SK-N-SH (cell line): ENCODE data around the gene TCF19. TPM values are rescaled to one million over a fixed set of nuclear protein-coding genes. Genes with fewer than 3 reads are reported as not detected.
A peak's percentile ranks its signal among the peaks of the same experiment; 100 is the strongest.

Source experiments
- CTCF ChIA-PET: fragments of 300-600, 350-600 bp; formaldehyde crosslinking; extraction: SDS; loops from one replicate; lab custom pipeline; 2021; lab: Yijun Ruan, JAX
- POLR2A ChIA-PET: fragments of 350-600 bp; sonication (Branson Sonifier 250); formaldehyde crosslinking; extraction: SDS; loops from one replicate; lab custom pipeline; 2020; ENCODE audit warnings: antibody characterized with exemption, inconsistent platforms; lab: Yijun Ruan, JAX
- DNase-seq: peaks from one replicate; pipeline ENCODE4 v3.0.0; 2012
- H2AFZ ChIP-seq: fragments of 200-600 bp; sonication (generic); 2 replicates; pipeline ENCODE4 v1.8.1; 2016; ENCODE audit warnings: antibody characterized with exemption, mild to moderate bottlenecking, low read depth
- H3F3A ChIP-seq: fragments of 200-600 bp; sonication (generic); replicated peaks from 2 replicates; pipeline ENCODE3; 2016; ENCODE audit warnings: antibody characterized with exemption, mild to moderate bottlenecking; ENCODE audit not compliant: insufficient read depth
- H3K27ac ChIP-seq, 2 experiments: fragments of 200-500 bp in 1 of 2; fragments of 200-600 bp in 1 of 2; sonication (Bioruptor generic) in 1 of 2; sonication (generic), shearing (Covaris generic) in 1 of 2; 2 replicates each; pipeline versions ENCODE4 v1.5.1 to v1.6.1; 2014 to 2016; ENCODE audit warnings: low read depth in 2 of 2, inconsistent platforms in 1 of 2, low read length in 1 of 2, mild to moderate bottlenecking in 1 of 2, mixed read lengths in 1 of 2
- H3K27me3 ChIP-seq: fragments of 200-600 bp; sonication (generic), shearing (Covaris generic); 2 replicates; pipeline ENCODE4 v1.6.1; 2016; ENCODE audit warnings: mixed run types; ENCODE audit not compliant: insufficient read depth
- H3K36me3 ChIP-seq, 2 experiments: fragments of 200-500 bp in 1 of 2; fragments of 200-600 bp in 1 of 2; sonication (Bioruptor generic) in 1 of 2; sonication (generic) in 1 of 2; replicated peaks in 1 of 2; 2 replicates each; pipeline versions ENCODE3 to v1.5.1; 2014 to 2016; ENCODE audit warnings: low read length in 1 of 2, mild to moderate bottlenecking in 1 of 2; ENCODE audit not compliant: insufficient read depth in 2 of 2, control insufficient read depth in 1 of 2
- H3K4me1 ChIP-seq, 2 experiments: fragments of 200-500 bp in 1 of 2; fragments of 200-600 bp in 1 of 2; sonication (Bioruptor generic) in 1 of 2; sonication (generic), shearing (Covaris generic) in 1 of 2; 2 replicates each; pipeline versions ENCODE4 v1.5.1 to v1.6.1; 2014 to 2016; ENCODE audit warnings: low read depth in 1 of 2, low read length in 1 of 2, mixed run types in 1 of 2; ENCODE audit not compliant: insufficient read depth in 2 of 2, control insufficient read depth in 1 of 2
- H3K4me2 ChIP-seq: fragments of 200-600 bp; sonication (generic), shearing (Covaris generic); 2 replicates; pipeline ENCODE4 v1.6.1; 2017; ENCODE audit warnings: mixed run types
- H3K4me3 ChIP-seq, 2 experiments: fragments of 200-500 bp in 1 of 2; fragments of 200-600 bp in 1 of 2; sonication (Bioruptor generic) in 1 of 2; sonication (generic), shearing (Covaris generic) in 1 of 2; 2 replicates each; pipeline versions ENCODE4 v1.5.1 to v1.8.1; 2014 to 2016; ENCODE audit warnings: low read depth in 2 of 2, inconsistent platforms in 1 of 2, low read length in 1 of 2, mild to moderate bottlenecking in 1 of 2, mixed read lengths in 1 of 2, moderate library complexity in 1 of 2
- H3K79me2 ChIP-seq: fragments of 200-600 bp; sonication (generic); 2 replicates; pipeline ENCODE4 v1.8.1; 2017; ENCODE audit warnings: mild to moderate bottlenecking; ENCODE audit not compliant: insufficient read depth
- H3K9ac ChIP-seq: fragments of 200-600 bp; sonication (generic); 2 replicates; pipeline ENCODE4 v1.6.1; 2017; ENCODE audit warnings: mixed run types
- H3K9me2 ChIP-seq: fragments of 200-600 bp; sonication (generic); 2 replicates; pipeline ENCODE4 v1.6.1; 2017; ENCODE audit warnings: mixed run types
- H3K9me3 ChIP-seq: fragments of 200-600 bp; sonication (generic); 2 replicates; pipeline ENCODE4 v1.6.1; 2017; ENCODE audit warnings: mixed run types, mild to moderate bottlenecking, moderate library complexity
- H4K20me1 ChIP-seq: fragments of 200-600 bp; sonication (generic); 2 replicates; pipeline ENCODE4 v1.6.1; 2017; ENCODE audit warnings: mild to moderate bottlenecking, mixed run types; ENCODE audit not compliant: insufficient read depth
- CHD2 ChIP-seq: fragments of 150-350 bp; IDR thresholded peaks from 2 replicates; pipeline ENCODE4 v1.6.1; 2018; ENCODE audit warnings: low read length; ENCODE audit not compliant: partially characterized antibody
- ELF1 ChIP-seq: IDR thresholded peaks from 2 replicates; pipeline ENCODE4 v1.4.0; 2012
- EP300 ChIP-seq, 2 experiments: IDR thresholded peaks; 2 replicates each; pipeline versions ENCODE4 v1.4.0 to v1.6.1; 2012; ENCODE audit warnings: borderline replicate concordance in 1 of 2, low read depth in 1 of 2, low read length in 1 of 2
- FOXJ3 ChIP-seq: sonication (generic); formaldehyde crosslinking; IDR thresholded peaks from 2 replicates; pipeline ENCODE4 v1.5.1; 2020; ENCODE audit warnings: mild to moderate bottlenecking, missing genetic modification reagents
- GABPA ChIP-seq: IDR thresholded peaks from 2 replicates; pipeline ENCODE4 v1.4.0; 2012; ENCODE audit warnings: low read depth, mild to moderate bottlenecking
- JUND ChIP-seq: IDR thresholded peaks from 2 replicates; pipeline ENCODE4 v1.4.0; 2012
- MEF2A ChIP-seq: IDR thresholded peaks from 2 replicates; pipeline ENCODE4 v1.4.0; 2012; ENCODE audit warnings: low read depth, borderline replicate concordance
- NFIC ChIP-seq: IDR thresholded peaks from 2 replicates; pipeline ENCODE4 v1.4.0; 2012; ENCODE audit warnings: borderline replicate concordance
- RCOR1 ChIP-seq: fragments of 150-350 bp; IDR thresholded peaks from 2 replicates; pipeline ENCODE4 v1.6.1; 2017; ENCODE audit warnings: antibody characterized with exemption, low read length
- RFX5 ChIP-seq: IDR thresholded peaks from 2 replicates; pipeline ENCODE4 v1.6.1; 2012; ENCODE audit warnings: mild to moderate bottlenecking, improper control_type of control experiment, low read length
- SIN3A ChIP-seq: IDR thresholded peaks from 2 replicates; pipeline ENCODE4 v1.6.1; 2012; ENCODE audit warnings: low read depth, mild to moderate bottlenecking, low read length, moderate library complexity, borderline replicate concordance
- SMC3 ChIP-seq: IDR thresholded peaks from 2 replicates; pipeline ENCODE4 v1.6.1; 2012; ENCODE audit warnings: low read depth, low read length, improper control_type of control experiment
- TAF1 ChIP-seq: IDR thresholded peaks from 2 replicates; pipeline ENCODE4 v1.6.1; 2012; ENCODE audit warnings: low read depth, mild to moderate bottlenecking, low read length, moderate library complexity, borderline replicate concordance
- WGBS: methylation state at CpG from one replicate; pipeline ENCODE4 v1.1.6; 2017; ENCODE audit warnings: low lambda C conversion rate; 5-methylcytosine and 5-hydroxymethylcytosine counted together
- polyA plus RNA-seq, 3 experiments: library from polyadenylated mRNA; depleted of rRNA; stranded (reverse); fragments of >200 nt; gene quantifications; 2 replicates each; pipeline ENCODE4 v1.2.3, GENCODE V29; 2012
- TF ChIP-seq, protein P1 (sequence below): fragments of 150-350 bp; IDR thresholded peaks from 2 replicates; pipeline ENCODE4 v1.6.1; 2017; ENCODE audit warnings: antibody characterized with exemption, low read length, low read depth, borderline replicate concordance
- TF ChIP-seq, protein P2 (sequence below): IDR thresholded peaks from 2 replicates; pipeline ENCODE4; 2012
- TF ChIP-seq, protein P3 (sequence below): IDR thresholded peaks from 2 replicates; pipeline ENCODE4 v1.4.0; 2012; ENCODE audit warnings: low read depth, borderline replicate concordance
- TF ChIP-seq, protein P4 (sequence below): IDR thresholded peaks from 2 replicates; pipeline ENCODE4 v1.6.1; 2012; ENCODE audit warnings: mild to moderate bottlenecking, low read depth, low read length, moderate library complexity

TCF19 gene
- polyA plus RNA-seq, 1 of the 3 experiments (the other 2 are of a cell fraction) = 9.3 TPM

DNA sequence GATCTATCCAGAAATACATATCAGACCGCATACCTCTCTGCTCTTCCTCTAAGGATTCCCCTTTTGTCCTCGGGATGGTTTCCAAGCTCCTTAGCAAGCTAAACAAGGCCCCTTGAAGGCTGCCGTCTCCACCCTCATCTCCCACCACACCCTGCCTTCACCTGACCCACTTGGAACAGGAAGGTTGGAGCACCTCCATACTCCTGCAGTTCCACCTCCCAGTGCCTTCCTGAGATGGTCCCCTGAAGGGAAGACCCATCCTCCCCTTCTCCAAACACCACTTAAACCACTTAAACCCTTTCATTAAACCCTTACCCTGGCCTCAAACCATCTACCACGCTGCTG lies 20.6 kb downstream of the TCF19 start:
- no peaks in the 10 kb centered on the region for H3F3A ChIP-seq
- ChIA-PET CTCF (no interaction called here), POLR2A (no interaction called here)
- no peak overlapping the region for H3K27ac ChIP-seq
- DNase-seq = no peak
- no peak overlapping the region for H3K4me3 ChIP-seq
- no peak overlapping the region for H3K9ac ChIP-seq
- no peaks in the 10 kb centered on the region for H3K4me1 ChIP-seq
- TF ChIP-seq EP300 (IDR thresholded peaks at IDR 0.05; ENCODE audit: borderline replicate concordance in 1 of 2, low read depth in 1 of 2, low read length in 1 of 2) = no peak
- TF ChIP-seq, protein P1, sequence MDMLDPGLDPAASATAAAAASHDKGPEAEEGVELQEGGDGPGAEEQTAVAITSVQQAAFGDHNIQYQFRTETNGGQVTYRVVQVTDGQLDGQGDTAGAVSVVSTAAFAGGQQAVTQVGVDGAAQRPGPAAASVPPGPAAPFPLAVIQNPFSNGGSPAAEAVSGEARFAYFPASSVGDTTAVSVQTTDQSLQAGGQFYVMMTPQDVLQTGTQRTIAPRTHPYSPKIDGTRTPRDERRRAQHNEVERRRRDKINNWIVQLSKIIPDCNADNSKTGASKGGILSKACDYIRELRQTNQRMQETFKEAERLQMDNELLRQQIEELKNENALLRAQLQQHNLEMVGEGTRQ = no peak
- no peaks in the 10 kb centered on the region for H3K36me3 ChIP-seq
- no peak overlapping the region for H3K4me2 ChIP-seq
- no peaks in the 10 kb centered on the region for H3K9me2 ChIP-seq
- H2AFZ ChIP-seq = peak overlapping the region; percentile 63; the same call in 1 of the 2 replicates
- H4K20me1 ChIP-seq = no peaks in the 10 kb centered on the region
- no peaks in the 10 kb centered on the region for H3K27me3 ChIP-seq
- H3K9me3 ChIP-seq = no peaks in the 10 kb centered on the region
- 57% methylated on average over 4 of the region's 4 CpGs for WGBS
- no peaks in the 10 kb centered on the region for H3K79me2 ChIP-seq

DNA sequence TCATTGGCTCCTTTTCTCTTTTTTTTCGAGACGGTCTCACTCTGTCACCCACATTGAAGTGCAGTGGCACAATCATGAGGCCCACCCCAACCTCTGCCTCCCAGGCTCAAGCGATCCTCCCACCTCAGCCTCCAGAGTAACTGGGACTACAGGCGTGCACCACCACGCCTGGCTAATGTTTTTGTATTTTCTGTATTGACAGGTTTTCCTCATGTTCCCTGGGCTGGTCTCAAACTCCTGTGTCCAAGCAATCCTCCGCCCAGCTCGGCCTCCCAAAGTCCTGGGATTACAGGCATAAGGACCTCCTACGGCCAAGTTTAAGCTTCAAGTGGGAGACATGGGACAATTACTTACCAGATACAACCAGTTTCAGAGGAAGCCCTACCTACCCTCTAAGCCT lies 21.5 kb downstream of the TCF19 start:
- Histone ChIP-seq H3K27me3 (no peaks in the 10 kb centered on the region), H3K4me3 (no peak overlapping the region), H3K4me2 (no peak overlapping the region), H3K9me3 (no peaks in the 10 kb centered on the region), H3F3A (no peaks in the 10 kb centered on the region), H2AFZ (no peak overlapping the region), H3K79me2 (no peaks in the 10 kb centered on the region), H3K36me3 (no peaks in the 10 kb centered on the region), H3K4me1 (no peaks in the 10 kb centered on the region), H4K20me1 (no peaks in the 10 kb centered on the region), H3K27ac (no peak overlapping the region), H3K9me2 (no peaks in the 10 kb centered on the region)
- no peak for DNase-seq
- WGBS = 94% methylated on average over 8 of the region's 8 CpGs
- no peak for TF ChIP-seq ELF1
- no peak for TF ChIP-seq CHD2
- TF ChIP-seq, all 33 proteins: peak for 0
- CTCF ChIA-PET = no interaction called here
- no peak overlapping the region for H3K9ac ChIP-seq
- POLR2A ChIA-PET = no interaction called here

DNA sequence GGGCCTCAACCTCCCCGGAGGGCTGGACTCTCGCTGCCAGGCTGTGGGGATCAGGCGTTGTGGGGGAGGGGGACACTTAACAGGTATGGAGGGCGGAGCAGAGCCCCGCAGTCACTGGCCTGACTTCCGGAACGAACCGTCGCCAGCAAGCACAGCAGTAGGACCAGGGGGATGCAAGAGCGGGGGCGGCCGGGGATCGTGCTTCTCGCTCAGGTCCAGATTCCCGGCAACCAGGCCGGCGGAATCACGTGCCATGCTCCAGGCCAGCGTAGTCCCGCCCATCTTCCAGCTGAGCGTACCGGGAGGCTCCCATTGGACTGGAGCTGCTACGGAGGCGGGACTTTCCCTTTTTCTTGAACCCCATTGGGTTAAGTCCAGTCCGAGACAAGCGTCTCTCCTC lies 22.1 kb downstream of the TCF19 start:
- ChIA-PET CTCF (interaction anchor here (1.5 kb wide), 1 partner anchor 186 kb away, joined by 5 read pairs; no protein-coding TSS in a partner anchor), POLR2A (no interaction called here)
- H4K20me1 ChIP-seq = no peaks in the 10 kb centered on the region
- no peak overlapping the region for H3K4me3 ChIP-seq
- H3K4me2 ChIP-seq = no peak overlapping the region
- no peak overlapping the region for H3K9ac ChIP-seq
- H3K36me3 ChIP-seq = no peaks in the 10 kb centered on the region
- no peaks in the 10 kb centered on the region for H3K9me2 ChIP-seq
- H3K27me3 ChIP-seq = no peaks in the 10 kb centered on the region
- no peaks in the 10 kb centered on the region for H3K9me3 ChIP-seq
- H3K27ac ChIP-seq = no peak overlapping the region
- peak; percentile 52 for DNase-seq
- no peaks in the 10 kb centered on the region for H3K79me2 ChIP-seq
- WGBS = 83% methylated on average over 21 of the region's 26 CpGs
- TF ChIP-seq, protein P2, sequence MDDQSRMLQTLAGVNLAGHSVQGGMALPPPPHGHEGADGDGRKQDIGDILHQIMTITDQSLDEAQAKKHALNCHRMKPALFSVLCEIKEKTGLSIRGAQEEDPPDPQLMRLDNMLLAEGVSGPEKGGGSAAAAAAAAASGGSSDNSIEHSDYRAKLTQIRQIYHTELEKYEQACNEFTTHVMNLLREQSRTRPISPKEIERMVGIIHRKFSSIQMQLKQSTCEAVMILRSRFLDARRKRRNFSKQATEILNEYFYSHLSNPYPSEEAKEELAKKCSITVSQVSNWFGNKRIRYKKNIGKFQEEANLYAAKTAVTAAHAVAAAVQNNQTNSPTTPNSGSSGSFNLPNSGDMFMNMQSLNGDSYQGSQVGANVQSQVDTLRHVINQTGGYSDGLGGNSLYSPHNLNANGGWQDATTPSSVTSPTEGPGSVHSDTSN = no peak
- TF ChIP-seq RFX5 (no peak), MEF2A (no peak), FOXJ3 (CRISPR knock-in tag) (no peak), ELF1 (no peak), SMC3 (no peak), RCOR1 (no peak), SIN3A (no peak), GABPA (no peak), TAF1 (no peak), EP300 (IDR thresholded peaks at IDR 0.05; ENCODE audit: borderline replicate concordance in 1 of 2, low read depth in 1 of 2, low read length in 1 of 2) (no peak), JUND (no peak), NFIC (no peak)
- TF ChIP-seq, protein P3, sequence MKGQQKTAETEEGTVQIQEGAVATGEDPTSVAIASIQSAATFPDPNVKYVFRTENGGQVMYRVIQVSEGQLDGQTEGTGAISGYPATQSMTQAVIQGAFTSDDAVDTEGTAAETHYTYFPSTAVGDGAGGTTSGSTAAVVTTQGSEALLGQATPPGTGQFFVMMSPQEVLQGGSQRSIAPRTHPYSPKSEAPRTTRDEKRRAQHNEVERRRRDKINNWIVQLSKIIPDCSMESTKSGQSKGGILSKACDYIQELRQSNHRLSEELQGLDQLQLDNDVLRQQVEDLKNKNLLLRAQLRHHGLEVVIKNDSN = no peak
- TF ChIP-seq, protein P4, sequence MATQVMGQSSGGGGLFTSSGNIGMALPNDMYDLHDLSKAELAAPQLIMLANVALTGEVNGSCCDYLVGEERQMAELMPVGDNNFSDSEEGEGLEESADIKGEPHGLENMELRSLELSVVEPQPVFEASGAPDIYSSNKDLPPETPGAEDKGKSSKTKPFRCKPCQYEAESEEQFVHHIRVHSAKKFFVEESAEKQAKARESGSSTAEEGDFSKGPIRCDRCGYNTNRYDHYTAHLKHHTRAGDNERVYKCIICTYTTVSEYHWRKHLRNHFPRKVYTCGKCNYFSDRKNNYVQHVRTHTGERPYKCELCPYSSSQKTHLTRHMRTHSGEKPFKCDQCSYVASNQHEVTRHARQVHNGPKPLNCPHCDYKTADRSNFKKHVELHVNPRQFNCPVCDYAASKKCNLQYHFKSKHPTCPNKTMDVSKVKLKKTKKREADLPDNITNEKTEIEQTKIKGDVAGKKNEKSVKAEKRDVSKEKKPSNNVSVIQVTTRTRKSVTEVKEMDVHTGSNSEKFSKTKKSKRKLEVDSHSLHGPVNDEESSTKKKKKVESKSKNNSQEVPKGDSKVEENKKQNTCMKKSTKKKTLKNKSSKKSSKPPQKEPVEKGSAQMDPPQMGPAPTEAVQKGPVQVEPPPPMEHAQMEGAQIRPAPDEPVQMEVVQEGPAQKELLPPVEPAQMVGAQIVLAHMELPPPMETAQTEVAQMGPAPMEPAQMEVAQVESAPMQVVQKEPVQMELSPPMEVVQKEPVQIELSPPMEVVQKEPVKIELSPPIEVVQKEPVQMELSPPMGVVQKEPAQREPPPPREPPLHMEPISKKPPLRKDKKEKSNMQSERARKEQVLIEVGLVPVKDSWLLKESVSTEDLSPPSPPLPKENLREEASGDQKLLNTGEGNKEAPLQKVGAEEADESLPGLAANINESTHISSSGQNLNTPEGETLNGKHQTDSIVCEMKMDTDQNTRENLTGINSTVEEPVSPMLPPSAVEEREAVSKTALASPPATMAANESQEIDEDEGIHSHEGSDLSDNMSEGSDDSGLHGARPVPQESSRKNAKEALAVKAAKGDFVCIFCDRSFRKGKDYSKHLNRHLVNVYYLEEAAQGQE = no peak
- H2AFZ ChIP-seq = no peak overlapping the region
- H3K4me1 ChIP-seq = no peaks in the 10 kb centered on the region
- no peaks in the 10 kb centered on the region for H3F3A ChIP-seq
